Body of pancreas (tissue), 4 donors: ENCODE data around the gene IFT43.

Experiments
- POLR2A ChIP-seq, 3 donors: fragments of 450-650 bp; IDR thresholded peaks; one replicate each; pipeline ENCODE4 v1.6.1; 2016; ENCODE audit warnings: antibody characterized with exemption in 3 of 3, mild to moderate bottlenecking in 2 of 3
- TF ChIP-seq, protein P1 (sequence below), 7 experiments: fragments of 450-650 bp in 4 of 7; fragments of 200-600 bp in 3 of 7; sonication (generic) in 3 of 7; IDR thresholded peaks; one replicate each; pipeline ENCODE4 v1.5.1; 2016 to 2019; ENCODE audit warnings: antibody characterized with exemption in 7 of 7

- TF ChIP-seq, protein P1, sequence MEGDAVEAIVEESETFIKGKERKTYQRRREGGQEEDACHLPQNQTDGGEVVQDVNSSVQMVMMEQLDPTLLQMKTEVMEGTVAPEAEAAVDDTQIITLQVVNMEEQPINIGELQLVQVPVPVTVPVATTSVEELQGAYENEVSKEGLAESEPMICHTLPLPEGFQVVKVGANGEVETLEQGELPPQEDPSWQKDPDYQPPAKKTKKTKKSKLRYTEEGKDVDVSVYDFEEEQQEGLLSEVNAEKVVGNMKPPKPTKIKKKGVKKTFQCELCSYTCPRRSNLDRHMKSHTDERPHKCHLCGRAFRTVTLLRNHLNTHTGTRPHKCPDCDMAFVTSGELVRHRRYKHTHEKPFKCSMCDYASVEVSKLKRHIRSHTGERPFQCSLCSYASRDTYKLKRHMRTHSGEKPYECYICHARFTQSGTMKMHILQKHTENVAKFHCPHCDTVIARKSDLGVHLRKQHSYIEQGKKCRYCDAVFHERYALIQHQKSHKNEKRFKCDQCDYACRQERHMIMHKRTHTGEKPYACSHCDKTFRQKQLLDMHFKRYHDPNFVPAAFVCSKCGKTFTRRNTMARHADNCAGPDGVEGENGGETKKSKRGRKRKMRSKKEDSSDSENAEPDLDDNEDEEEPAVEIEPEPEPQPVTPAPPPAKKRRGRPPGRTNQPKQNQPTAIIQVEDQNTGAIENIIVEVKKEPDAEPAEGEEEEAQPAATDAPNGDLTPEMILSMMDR (IDR thresholded peaks at IDR 0.05): no peak
- no peak for TF ChIP-seq POLR2A (IDR thresholded peaks at IDR 0.05)
These were observed 12.7 kb upstream of the IFT43 start for GRCh38 chr14:75972801-75973421.
